GM21367 (cell line): ENCODE data around the gene SLC19A2.
A peak's percentile ranks its signal among the peaks of the same experiment; 100 is the strongest.
"Not testable (repeated sequence)": the region's sequence is repeated elsewhere in the genome, so short reads cannot be mapped to it uniquely, and the experiment has no call there.

Source experiments
- ATAC-seq: cut with Tn5 transposase; IDR thresholded peaks from one replicate; pipeline ENCODE4 v1.9.1; 2021; ENCODE audit not compliant: unreplicated experiment

Gene SLC19A2

GRCh38 chr1:169510060-169510459 is 24.3 kb upstream of the SLC19A2 start:
- no peak for ATAC-seq

GRCh38 chr1:169509354-169509753 is 23.6 kb upstream of the SLC19A2 start:
- no peak for ATAC-seq

GRCh38 chr1:169508432-169509338 is 22.9 kb upstream of the SLC19A2 start:
- no peak for ATAC-seq

GRCh38 chr1:169507413-169507812 is 21.7 kb upstream of the SLC19A2 start:
- no peak for ATAC-seq

GRCh38 chr1:169503601-169504000 is 17.9 kb upstream of the SLC19A2 start:
- not testable (repeated sequence) for ATAC-seq

- no peak for ATAC-seq
Observed at GRCh38 chr1:169499807-169500206, 14.1 kb upstream of the SLC19A2 start.

- no peak for ATAC-seq
Observed at GRCh38 chr1:169497317-169497716, 11.6 kb upstream of the SLC19A2 start.

GRCh38 chr1:169495916-169496315 is 10.2 kb upstream of the SLC19A2 start:
- ATAC-seq: no peak

GRCh38 chr1:169495046-169495775 is 9.5 kb upstream of the SLC19A2 start:
- no peak for ATAC-seq

GRCh38 chr1:169494343-169494742 is 8.6 kb upstream of the SLC19A2 start:
- ATAC-seq: no peak

- no peak for ATAC-seq
Observed at GRCh38 chr1:169493251-169493650, 7.5 kb upstream of the SLC19A2 start.

GRCh38 chr1:169491845-169492281 is 6.1 kb upstream of the SLC19A2 start:
- ATAC-seq: peak; percentile 40

- no peak for ATAC-seq
Observed at GRCh38 chr1:169488157-169488556, 2.4 kb upstream of the SLC19A2 start.

- no peak for ATAC-seq
Observed at GRCh38 chr1:169487561-169487960, 1.8 kb upstream of the SLC19A2 start.

GRCh38 chr1:169487133-169487532 is 1.4 kb upstream of the SLC19A2 start:
- ATAC-seq: no peak

GRCh38 chr1:169486281-169487051 is 722 bp upstream of the SLC19A2 start:
- ATAC-seq: no peak

- peak; percentile 27 for ATAC-seq
Observed at GRCh38 chr1:169484683-169485430, 887 bp downstream of the SLC19A2 start.

- ATAC-seq: no peak
Observed at GRCh38 chr1:169484101-169484500, 1.6 kb downstream of the SLC19A2 start.

- ATAC-seq: no peak
Observed at GRCh38 chr1:169483500-169483966, 2.2 kb downstream of the SLC19A2 start.

GRCh38 chr1:169479363-169480066 is 6.2 kb downstream of the SLC19A2 start:
- ATAC-seq: no peak
